Activated CD4-positive, alpha-beta T cell treated with anti-CD3 and anti-CD28 coated beads for 4 hours (primary cell): ENCODE measurements around the gene WASHC2A.
"Not testable (repeated sequence)": the region's sequence is repeated elsewhere in the genome, so short reads cannot be mapped to it uniquely, and the experiment has no call there.

Experiments
- DNase-seq, 2 donors: peaks; one replicate each; pipeline ENCODE4 v3.0.0-alpha.2; 2020

Gene WASHC2A

GRCh38 chr10:50152792-50153272 is 85.1 kb downstream of the WASHC2A start:
- DNase-seq: no peak

GRCh38 chr10:50157868-50158267 is 90.1 kb downstream of the WASHC2A start:
- not testable (repeated sequence) for DNase-seq

GRCh38 chr10:50159856-50160255 is 92.1 kb downstream of the WASHC2A start:
- DNase-seq: not testable (repeated sequence)

- DNase-seq: not testable (repeated sequence)
Measured at GRCh38 chr10:50165038-50165437, 97.3 kb downstream of the WASHC2A start.

GRCh38 chr10:50167833-50168232 is 100.1 kb downstream of the WASHC2A start:
- DNase-seq: not testable (repeated sequence)

GRCh38 chr10:50169506-50169905 is 101.8 kb downstream of the WASHC2A start:
- DNase-seq: not testable (repeated sequence)

- not testable (repeated sequence) for DNase-seq
Measured at GRCh38 chr10:50174788-50175525, 107.2 kb downstream of the WASHC2A start.
